Gastroesophageal sphincter (tissue), 4 donors: Measurements from ENCODE around the gene OST4. TPM values are rescaled to one million over a fixed set of nuclear protein-coding genes. Genes with fewer than 3 reads are reported as not detected.

ENCODE experiments used
- ATAC-seq: fragments of 150-250 bp; one replicate; pipeline ENCODE4 v1.9.1; 2016; ENCODE audit warnings: mild to moderate bottlenecking, moderate library complexity
- H3K27ac ChIP-seq, 4 donors: fragments of 200-600 bp; sonication (generic) in 3 of 4; 1 replicate in 3 of 4; 2 replicates in 1 of 4; pipeline ENCODE4 v1.5.1; 2016 to 2019
- H3K27me3 ChIP-seq: fragments of 200-600 bp; sonication (generic); one replicate; pipeline ENCODE4 v1.5.1; 2019
- H3K36me3 ChIP-seq, 2 donors: fragments of 200-600 bp; sonication (generic); one replicate each; pipeline ENCODE4 v1.5.1; 2019; ENCODE audit warnings: control low read depth in 1 of 2
- H3K4me1 ChIP-seq, 3 donors: fragments of 200-600 bp; sonication (generic); 1 replicate in 2 of 3; 2 replicates in 1 of 3; pipeline ENCODE4 v1.5.1; 2016 to 2019; ENCODE audit warnings: control low read depth in 2 of 3
- H3K4me3 ChIP-seq, 2 donors: fragments of 200-600 bp; sonication (generic); one replicate each; pipeline ENCODE4 v1.5.1; 2019; ENCODE audit warnings: mild to moderate bottlenecking in 1 of 2, moderate library complexity in 1 of 2
- H3K9me3 ChIP-seq, 3 donors: fragments of 200-600 bp; sonication (generic); one replicate each; pipeline ENCODE4 v1.5.1; 2017 to 2019; ENCODE audit warnings: control low read depth in 2 of 3
- EP300 ChIP-seq: sonication (generic); formaldehyde crosslinking; IDR thresholded peaks from one replicate; pipeline ENCODE4 v1.6.1; 2017; ENCODE audit warnings: antibody characterized with exemption, mild to moderate bottlenecking
- POLR2A ChIP-seq, 2 donors: fragments of 450-650 bp; IDR thresholded peaks; one replicate each; pipeline ENCODE4 v1.6.1; 2017; ENCODE audit warnings: antibody characterized with exemption in 2 of 2, mild to moderate bottlenecking in 2 of 2, moderate library complexity in 1 of 2
- POLR2AphosphoS5 ChIP-seq: sonication (generic); formaldehyde crosslinking; IDR thresholded peaks from one replicate; pipeline ENCODE4 v1.6.1; 2017; ENCODE audit warnings: antibody characterized with exemption
- WGBS, 2 donors: methylation state at CpG; one replicate each; pipeline ENCODE4 v1.1.5; 2018; ENCODE audit warnings: low coverage in 1 of 2; 5-methylcytosine and 5-hydroxymethylcytosine counted together
- total RNA-seq, 4 donors: library from RNA; depleted of rRNA; stranded (reverse); fragments of >200 nt; gene quantifications; one replicate each; pipeline ENCODE4 v1.1.0, GENCODE V29; 2016
- TF ChIP-seq, protein P1 (sequence below), 4 experiments: fragments of 200-600 bp in 2 of 4; fragments of 450-650 bp in 2 of 4; sonication (generic) in 1 of 4; IDR thresholded peaks; one replicate each; pipeline ENCODE4 v1.5.1; 2017 to 2019; ENCODE audit warnings: antibody characterized with exemption in 4 of 4, mild to moderate bottlenecking in 2 of 4, moderate library complexity in 2 of 4

Gene OST4
- total RNA-seq, 4 donors from 2014 or later, result 201 to 353 (median 221) TPM

GRCh38 chr2:27084297-27085061 is 13.0 kb upstream of the OST4 start:
- WGBS, 2 donors, result 60 to 92% methylated on average over 3 of the region's 6 CpGs
- TF ChIP-seq POLR2AphosphoS5, result no peak
- no peak for TF ChIP-seq EP300
- TF ChIP-seq, protein P1, sequence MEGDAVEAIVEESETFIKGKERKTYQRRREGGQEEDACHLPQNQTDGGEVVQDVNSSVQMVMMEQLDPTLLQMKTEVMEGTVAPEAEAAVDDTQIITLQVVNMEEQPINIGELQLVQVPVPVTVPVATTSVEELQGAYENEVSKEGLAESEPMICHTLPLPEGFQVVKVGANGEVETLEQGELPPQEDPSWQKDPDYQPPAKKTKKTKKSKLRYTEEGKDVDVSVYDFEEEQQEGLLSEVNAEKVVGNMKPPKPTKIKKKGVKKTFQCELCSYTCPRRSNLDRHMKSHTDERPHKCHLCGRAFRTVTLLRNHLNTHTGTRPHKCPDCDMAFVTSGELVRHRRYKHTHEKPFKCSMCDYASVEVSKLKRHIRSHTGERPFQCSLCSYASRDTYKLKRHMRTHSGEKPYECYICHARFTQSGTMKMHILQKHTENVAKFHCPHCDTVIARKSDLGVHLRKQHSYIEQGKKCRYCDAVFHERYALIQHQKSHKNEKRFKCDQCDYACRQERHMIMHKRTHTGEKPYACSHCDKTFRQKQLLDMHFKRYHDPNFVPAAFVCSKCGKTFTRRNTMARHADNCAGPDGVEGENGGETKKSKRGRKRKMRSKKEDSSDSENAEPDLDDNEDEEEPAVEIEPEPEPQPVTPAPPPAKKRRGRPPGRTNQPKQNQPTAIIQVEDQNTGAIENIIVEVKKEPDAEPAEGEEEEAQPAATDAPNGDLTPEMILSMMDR (IDR thresholded peaks at IDR 0.05), result no peak
- TF ChIP-seq POLR2A (IDR thresholded peaks at IDR 0.05), result no peak
- H3K27me3 ChIP-seq, result no peaks in the 10 kb centered on the region
- no peak for ATAC-seq
- no peak overlapping the region for H3K4me3 ChIP-seq
- H3K27ac ChIP-seq, result peak overlapping the region in 3 of 4 donors; percentile 86 to 98 (median 95)
- peaks cover 6 to 90% (median 37%) of the 10 kb centered on the region in 3 donors for H3K4me1 ChIP-seq
- peaks cover 0 to 19% of the 10 kb centered on the region in 2 donors for H3K36me3 ChIP-seq
- H3K9me3 ChIP-seq, result no peaks in the 10 kb centered on the region

GRCh38 chr2:27083410-27084296 is 12.2 kb upstream of the OST4 start:
- Histone ChIP-seq H3K4me3 (no peak overlapping the region), H3K9me3 (no peaks in the 10 kb centered on the region), H3K27ac (peak overlapping the region in 3 of 4 donors; percentile 12 to 98 (median 96)), H3K27me3 (no peaks in the 10 kb centered on the region), H3K36me3 (peaks cover 0 to 19% of the 10 kb centered on the region in 2 donors), H3K4me1 (peaks cover 6 to 97% (median 37%) of the 10 kb centered on the region in 3 donors)
- TF ChIP-seq POLR2AphosphoS5, result no peak
- TF ChIP-seq, protein P1 (IDR thresholded peaks at IDR 0.05), result no peak
- TF ChIP-seq POLR2A (IDR thresholded peaks at IDR 0.05), result no peak
- no peak for TF ChIP-seq EP300
- no peak for ATAC-seq
- WGBS, 2 donors, result 38 to 70% methylated on average over 1 to 8 of the region's 20 CpGs

DNA sequence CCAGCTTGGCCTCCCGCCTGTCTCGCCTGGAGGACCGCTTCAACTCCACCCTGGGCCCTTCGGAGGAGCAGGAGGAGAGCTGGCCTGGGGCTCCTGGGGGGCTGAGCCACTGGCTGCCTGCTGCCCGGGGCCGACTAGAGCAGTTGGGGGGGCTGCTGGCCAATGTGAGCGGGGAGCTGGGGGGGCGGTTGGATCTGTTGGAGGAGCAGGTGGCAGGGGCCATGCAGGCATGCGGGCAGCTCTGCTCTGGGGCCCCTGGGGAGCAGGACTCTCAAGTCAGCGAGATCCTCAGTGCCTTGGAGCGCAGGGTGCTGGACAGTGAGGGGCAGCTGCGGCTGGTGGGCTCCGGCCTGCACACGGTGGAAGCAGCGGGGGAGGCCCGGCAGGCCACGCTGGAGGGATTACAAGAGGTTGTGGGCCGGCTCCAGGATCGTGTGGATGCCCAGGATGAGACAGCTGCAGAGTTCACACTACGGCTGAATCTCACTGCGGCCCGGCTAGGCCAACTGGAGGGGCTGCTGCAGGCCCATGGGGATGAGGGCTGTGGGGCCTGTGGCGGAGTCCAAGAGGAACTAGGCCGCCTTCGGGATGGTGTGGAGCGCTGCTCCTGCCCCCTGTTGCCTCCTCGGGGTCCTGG is 11.4 kb upstream of the OST4 start:
- H3K4me3 ChIP-seq, result no peak overlapping the region
- no peaks in the 10 kb centered on the region for H3K27me3 ChIP-seq
- peaks cover 6 to 94% (median 40%) of the 10 kb centered on the region in 3 donors for H3K4me1 ChIP-seq
- TF ChIP-seq EP300 (no peak), POLR2A (IDR thresholded peaks at IDR 0.05) (no peak), POLR2AphosphoS5 (no peak)
- TF ChIP-seq, protein P1 (IDR thresholded peaks at IDR 0.05), result no peak
- H3K9me3 ChIP-seq, result no peaks in the 10 kb centered on the region
- WGBS, 2 donors, result 72 to 80% methylated on average over 1 to 4 of the region's 27 CpGs
- H3K36me3 ChIP-seq, result peaks cover 0 to 19% of the 10 kb centered on the region in 2 donors
- peak overlapping the region in 3 of 4 donors; percentile 12 to 98 (median 96) for H3K27ac ChIP-seq
- no peak for ATAC-seq

- no CpG with 5 or more reads among the region's 38 CpGs for WGBS, 2 donors
- peaks cover 0 to 19% of the 10 kb centered on the region in 2 donors for H3K36me3 ChIP-seq
- H3K27me3 ChIP-seq, result no peaks in the 10 kb centered on the region
- no peak overlapping the region for H3K4me3 ChIP-seq
- no peak for ATAC-seq
- H3K27ac ChIP-seq, result peak overlapping the region in 2 of 4 donors; percentile 96 to 98
- no peaks in the 10 kb centered on the region for H3K9me3 ChIP-seq
- TF ChIP-seq POLR2AphosphoS5 (no peak), POLR2A (IDR thresholded peaks at IDR 0.05) (no peak), EP300 (no peak)
- TF ChIP-seq, protein P1 (IDR thresholded peaks at IDR 0.05), result no peak
- H3K4me1 ChIP-seq, result peaks cover 6 to 94% (median 40%) of the 10 kb centered on the region in 3 donors
Measured at GRCh38 chr2:27081984-27082772, 10.7 kb upstream of the OST4 start.
